Heart right ventricle (tissue), 16 donors: Measurements from ENCODE around the gene C19orf25. TPM values are rescaled to one million over a fixed set of nuclear protein-coding genes. Genes with fewer than 3 reads are reported as not detected.

Experiments used
- ATAC-seq, 8 donors: fragments of 200-7000 bp; cut with Tn5 transposase; one replicate each; pipeline ENCODE4 v1.9.1; 2020; ENCODE audit warnings: mild to moderate bottlenecking in 8 of 8, moderate library complexity in 8 of 8, moderate number of reproducible peaks in 1 of 8
- DNase-seq, 2 donors: peaks; one replicate each; pipeline ENCODE4 v3.0.0-alpha.2; 2020
- H3K27ac ChIP-seq, 10 donors: fragments of 200-600 bp; sonication (generic) in 2 of 10; one replicate each; pipeline versions ENCODE4 v1.5.0 to v1.8.0; 2020 to 2022; ENCODE audit warnings: mild to moderate bottlenecking in 3 of 10
- H3K27me3 ChIP-seq, 7 donors: fragments of 200-600 bp; one replicate each; pipeline ENCODE4 v1.8.0; 2021 to 2022; ENCODE audit warnings: mild to moderate bottlenecking in 2 of 7
- H3K36me3 ChIP-seq, 9 donors: fragments of 200-600 bp; sonication (generic) in 1 of 9; one replicate each; pipeline versions ENCODE4 v1.5.0 to v1.8.0; 2020 to 2022; ENCODE audit warnings: mild to moderate bottlenecking in 2 of 9
- H3K4me1 ChIP-seq, 9 donors: fragments of 200-600 bp; sonication (generic) in 1 of 9; one replicate each; pipeline versions ENCODE4 v1.5.0 to v1.8.0; 2020 to 2022; ENCODE audit warnings: mild to moderate bottlenecking in 4 of 9
- H3K4me3 ChIP-seq, 10 donors: fragments of 200-600 bp; sonication (generic) in 2 of 10; one replicate each; pipeline versions ENCODE4 v1.5.0 to v1.8.0; 2020 to 2022; ENCODE audit warnings: mild to moderate bottlenecking in 7 of 10, moderate library complexity in 2 of 10
- H3K9me3 ChIP-seq, 11 donors: fragments of 200-600 bp in 10 of 11; sonication (generic) in 2 of 11; one replicate each; pipeline versions ENCODE4 v1.5.0 to v1.8.0; 2013 to 2022; ENCODE audit warnings: mild to moderate bottlenecking in 2 of 11, control low read depth in 1 of 11, moderate library complexity in 1 of 11
- WGBS, 2 donors: extraction: QIAGEN DNeasy Blood & Tissue Kit; methylation state at CpG; one replicate each; pipeline ENCODE4 v1.1.7; 2013; ENCODE audit warnings: inconsistent platforms in 1 of 2; 5-methylcytosine and 5-hydroxymethylcytosine counted together
- intact Hi-C, 10 donors: fragments of 100-400 bp; cut with DNase I; formaldehyde crosslinking; loops; one replicate each; pipeline versions ENCODE4 v1.11.1 to v1.14.2; 2022
- polyA plus RNA-seq, 2 donors: library from polyadenylated mRNA; stranded (reverse); fragments of 200-250 nt; gene quantifications; one replicate each; pipeline ENCODE4 v1.2.3, GENCODE V29; 2013
- total RNA-seq, 10 donors: library from RNA; stranded (reverse); fragmentation: NEBNext Ultra II Directional in 3 of 10; extraction: Animal tissue kit (Norgen Biotek cat#: 25700) in 3 of 10; gene quantifications; one replicate each; pipeline versions ENCODE4 v1.2.1 to v1.2.4, GENCODE V29; 2021 to 2023
- TF ChIP-seq, protein P1 (sequence below), 9 donors: fragments of 200-600 bp; sonication (generic) in 2 of 9; IDR thresholded peaks; one replicate each; pipeline versions ENCODE4 v1.5.0 to v1.8.0; 2021 to 2022; ENCODE audit warnings: antibody characterized with exemption in 9 of 9, mild to moderate bottlenecking in 5 of 9, moderate library complexity in 1 of 9
- donor health status: Arrhythmogenic right ventricular cardiomyopathy.
- donor health status: ischemic (EF 13 %, LVEDD 7.1; RV severe dilation, severe dysfunction).
- donor health status: healthy with polysubstance abuse.
- donor health status: DM: no; HTN: yes; CAD: no.
- donor health status: DM: no; HTN: no; CAD: no.
- donor health status: ischemic (EF 25% LVEDD 6.9; RV normal size, moderate dysfunction).
- donor health status: ischemic (EF 25% LVEDD 5.7; RV mildly dilated, moderate dysfunction).
- donor health status: healthy.
- donor health status: DM: yes; HTN: yes; CAD: no.
- donor health status: Ischemic cardiomyopathy.
- donor health status: ischemic (EF 35%, LVEDD 5.7; RV mildly dilated, moderate dysfunction).
- donor health status: nonischemic (EF 11% LVEDD 7.7; RV severe dilation, severe dysfunction).
- donor health status: DM: yes; HTN: yes; CAD: no.
- donor health status: PGD.
- donor health status: ischemic (EF 29% LVEDD 5.4; RV normal size, mild dysfunction).
- donor health status: nonischemic (EF 23%, LVEDD 6.1; RV moderate dilation, normal function).

C19orf25 gene
- total and polyA plus RNA-seq, 12 donors: 12.7 to 29.8 (median 15.4) TPM

DNA sequence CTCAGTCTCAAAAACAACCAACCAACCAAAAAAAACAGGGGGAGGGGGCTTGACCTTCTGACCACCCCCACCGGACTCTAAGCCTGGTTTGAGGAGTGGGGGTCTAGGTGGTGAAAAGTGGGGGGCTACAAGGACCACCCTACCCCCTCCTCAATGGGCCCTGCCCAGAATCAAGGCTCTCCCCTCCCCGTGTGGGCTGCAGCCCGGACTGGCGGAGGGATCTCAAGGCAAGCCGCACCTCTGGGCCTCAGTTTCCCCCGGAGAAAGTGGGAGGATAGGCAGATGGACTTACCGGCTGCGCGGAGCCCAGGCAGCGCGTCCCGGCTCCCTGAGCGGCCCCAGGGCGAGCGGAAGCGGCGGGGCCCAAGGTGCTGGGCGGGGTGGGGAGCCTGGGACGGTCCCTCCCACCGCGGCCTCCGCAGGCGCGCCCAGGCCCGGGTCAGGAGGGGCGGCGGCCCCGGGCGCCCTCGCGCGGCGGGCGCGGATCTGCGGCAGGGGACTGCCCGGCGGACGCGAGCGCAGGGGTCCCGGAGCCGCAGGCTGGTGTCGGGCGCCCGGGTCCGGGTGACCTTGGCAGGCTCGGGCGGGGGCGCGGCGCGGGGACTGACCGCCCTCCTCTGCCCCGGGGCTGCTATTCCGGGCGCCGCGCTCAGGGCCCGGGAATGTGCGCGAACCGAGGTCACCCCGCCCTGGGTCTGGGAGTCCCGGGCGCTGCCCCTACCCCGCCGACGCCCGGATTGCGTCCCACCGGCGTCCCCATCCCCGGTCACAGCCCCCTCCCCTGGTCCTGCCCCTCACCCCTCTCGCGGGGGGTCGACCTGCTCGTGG, 33.9 kb upstream of the C19orf25 start, which contains the start of gene ADAMTSL5:
TSS of gene ADAMTSL5 (minus strand) at position 349 of the 828 bp plus-strand sequence. CDS start 2,076 bp downstream, outside the sequence.
- Histone ChIP-seq H3K4me1 (peaks cover 7 to 55% (median 23%) of the 10 kb centered on the region in 9 donors), H3K9me3 (peaks cover 0 to 6% (median 0%) of the 10 kb centered on the region in 11 donors), H3K27ac (peak within 1 kb of the TSS; percentile 77 to 97 (median 90)), H3K36me3 (no peaks in the 10 kb centered on the region), H3K4me3 (peak within 1 kb of the TSS; percentile 46 to 74 (median 63)), H3K27me3 (peaks cover 0 to 58% (median 14%) of the 10 kb centered on the region in 7 donors)
- DNase-seq (peak; percentile 58 to 67), ATAC-seq (peak; percentile 68 to 78 (median 72))
- WGBS, 2 donors: 2 to 3% methylated on average over 51 to 78 of the region's 78 CpGs
- TF ChIP-seq, protein P1, sequence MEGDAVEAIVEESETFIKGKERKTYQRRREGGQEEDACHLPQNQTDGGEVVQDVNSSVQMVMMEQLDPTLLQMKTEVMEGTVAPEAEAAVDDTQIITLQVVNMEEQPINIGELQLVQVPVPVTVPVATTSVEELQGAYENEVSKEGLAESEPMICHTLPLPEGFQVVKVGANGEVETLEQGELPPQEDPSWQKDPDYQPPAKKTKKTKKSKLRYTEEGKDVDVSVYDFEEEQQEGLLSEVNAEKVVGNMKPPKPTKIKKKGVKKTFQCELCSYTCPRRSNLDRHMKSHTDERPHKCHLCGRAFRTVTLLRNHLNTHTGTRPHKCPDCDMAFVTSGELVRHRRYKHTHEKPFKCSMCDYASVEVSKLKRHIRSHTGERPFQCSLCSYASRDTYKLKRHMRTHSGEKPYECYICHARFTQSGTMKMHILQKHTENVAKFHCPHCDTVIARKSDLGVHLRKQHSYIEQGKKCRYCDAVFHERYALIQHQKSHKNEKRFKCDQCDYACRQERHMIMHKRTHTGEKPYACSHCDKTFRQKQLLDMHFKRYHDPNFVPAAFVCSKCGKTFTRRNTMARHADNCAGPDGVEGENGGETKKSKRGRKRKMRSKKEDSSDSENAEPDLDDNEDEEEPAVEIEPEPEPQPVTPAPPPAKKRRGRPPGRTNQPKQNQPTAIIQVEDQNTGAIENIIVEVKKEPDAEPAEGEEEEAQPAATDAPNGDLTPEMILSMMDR (IDR thresholded peaks at IDR 0.05): peak in 3 of 9 donors; percentile 8 to 28 (median 20)
- intact Hi-C loops: loop anchor here in 4 of 10 donors (5.0 to 10.0 kb wide), 3 partner anchors 48 to 236 kb away; partner anchors contain the start of gene FAM174C (in 1 of the 4)

DNA sequence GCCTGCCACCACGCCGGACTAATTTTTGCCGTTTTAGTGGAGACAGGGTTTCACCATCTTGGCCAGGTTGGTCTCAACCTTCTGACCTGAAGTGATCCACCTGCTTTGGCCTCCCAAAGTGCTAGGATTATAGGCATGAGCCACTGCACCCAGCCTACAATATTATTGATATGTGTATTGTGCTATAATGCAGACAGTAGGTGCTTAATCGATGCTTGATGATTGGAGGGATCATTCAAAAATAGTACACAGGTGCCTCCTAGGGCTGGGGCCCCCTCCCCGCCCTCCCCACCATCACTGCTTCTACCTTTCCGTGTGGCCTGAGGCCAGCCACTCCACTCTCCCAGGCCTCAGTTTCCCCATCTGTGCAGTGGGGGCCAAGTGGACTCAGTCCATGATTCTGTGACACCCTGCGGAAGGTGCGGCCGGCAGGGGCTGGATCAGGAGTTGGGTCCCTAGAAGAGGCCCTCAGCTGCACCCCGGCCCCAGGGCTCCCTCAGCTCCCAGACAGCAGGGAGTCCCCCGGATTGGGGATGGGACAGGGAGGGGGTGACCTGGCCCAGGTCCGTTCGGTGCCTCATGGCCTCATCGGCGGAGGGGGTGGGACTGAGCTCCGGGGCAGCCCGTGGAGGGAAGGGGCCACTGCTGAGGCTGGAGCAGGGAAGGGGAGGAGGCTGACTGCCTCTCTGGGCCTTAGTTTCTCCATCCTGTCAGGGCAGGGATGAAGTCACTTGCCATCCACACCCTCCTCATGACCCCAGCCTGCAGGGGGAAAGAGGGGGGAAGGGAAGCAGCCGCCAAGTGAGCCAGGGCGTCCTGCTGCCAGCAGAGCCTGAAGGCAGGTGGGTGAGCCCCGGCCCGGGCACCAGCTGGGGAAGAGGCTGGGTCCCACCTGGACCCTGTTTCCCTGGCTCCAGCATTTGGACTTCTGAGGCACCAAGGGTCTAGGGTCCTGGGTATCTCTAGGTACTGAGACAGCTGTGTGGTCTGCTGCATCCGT, 32.6 kb upstream of the C19orf25 start:
- 55% methylated on average over 22 of the region's 22 CpGs for WGBS, 2 donors
- peaks cover 0 to 58% (median 14%) of the 10 kb centered on the region in 7 donors for H3K27me3 ChIP-seq
- intact Hi-C loops: loop anchor here in 4 of 10 donors (5.0 to 10.0 kb wide), 3 partner anchors 47 to 234 kb away; partner anchors contain the start of gene FAM174C (in 1 of the 4)
- ATAC-seq: no peak
- H3K36me3 ChIP-seq: no peaks in the 10 kb centered on the region
- peak overlapping the region in 7 of 10 donors; percentile 85 to 97 (median 93) for H3K27ac ChIP-seq
- peaks cover 7 to 64% (median 26%) of the 10 kb centered on the region in 9 donors for H3K4me1 ChIP-seq
- DNase-seq: no peak
- H3K9me3 ChIP-seq: peaks cover 0 to 6% (median 0%) of the 10 kb centered on the region in 11 donors
- TF ChIP-seq, protein P1 (IDR thresholded peaks at IDR 0.05): no peak
- peak overlapping the region in 7 of 10 donors; percentile 62 to 74 (median 66) for H3K4me3 ChIP-seq

DNA sequence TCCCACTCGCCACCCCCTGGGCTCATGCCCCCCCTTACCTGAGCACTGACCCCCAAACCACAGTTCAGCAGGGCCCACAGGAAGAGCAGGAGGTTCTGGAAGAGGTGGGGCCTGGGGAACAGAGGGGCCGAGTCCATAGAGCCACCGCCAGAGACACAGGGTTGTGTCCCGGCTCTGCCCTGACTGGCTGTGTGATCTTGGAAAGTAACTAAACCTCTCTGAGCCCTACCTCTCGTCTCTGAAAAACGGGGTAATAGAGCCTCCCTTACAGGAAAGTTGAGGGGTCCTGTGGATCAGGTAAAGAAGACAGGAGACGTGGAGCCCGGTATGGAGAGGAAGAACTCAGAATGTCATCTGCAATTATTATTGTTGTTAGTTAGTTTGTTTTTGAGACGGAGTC, 31.8 kb upstream of the C19orf25 start:
- intact Hi-C loops: loop anchor here in 4 of 10 donors (5.0 to 10.0 kb wide), 3 partner anchors 46 to 234 kb away; partner anchors contain the start of gene FAM174C (in 1 of the 4)
- no peak for ATAC-seq

More for the DNA sequence above, 31.8 kb upstream of the C19orf25 start:
- Histone ChIP-seq H3K27ac (no peak overlapping the region), H3K4me3 (no peak overlapping the region), H3K36me3 (peaks cover 0 to 5% (median 0%) of the 10 kb centered on the region in 9 donors), H3K9me3 (peaks cover 0 to 6% (median 0%) of the 10 kb centered on the region in 11 donors), H3K4me1 (peaks cover 7 to 64% (median 26%) of the 10 kb centered on the region in 9 donors), H3K27me3 (peaks cover 0 to 58% (median 14%) of the 10 kb centered on the region in 7 donors)
- DNase-seq: no peak
- 61 to 69% methylated on average over 9 of the region's 9 CpGs for WGBS, 2 donors
- TF ChIP-seq, protein P1 (IDR thresholded peaks at IDR 0.05): no peak
